GM21360 (cell line): Measurements from ENCODE around the gene MTUS2.

Experiments
- ATAC-seq: cut with Tn5 transposase; IDR thresholded peaks from one replicate; pipeline ENCODE4 v1.9.1; 2021; ENCODE audit warnings: mild to moderate bottlenecking, moderate library complexity; ENCODE audit not compliant: unreplicated experiment

Gene MTUS2

DNA sequence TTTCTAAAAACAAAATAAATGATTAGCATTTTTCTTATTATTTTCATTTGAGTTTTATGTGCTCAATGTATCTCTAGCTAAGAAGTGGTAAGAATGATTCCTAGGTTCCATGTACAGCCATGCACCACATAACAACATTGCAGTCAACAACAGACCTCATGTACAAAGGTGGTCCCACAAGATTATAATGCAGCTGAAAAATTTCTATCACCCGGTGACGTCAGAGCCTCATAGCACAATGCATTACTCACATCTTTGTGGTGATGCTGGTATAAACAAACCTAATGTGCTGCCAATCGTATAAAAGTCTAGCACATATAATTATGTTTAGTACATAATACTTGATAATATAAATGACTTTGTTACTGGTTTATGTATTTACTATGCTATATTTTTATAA lies 654.9 kb downstream of the MTUS2 start:
- no peak for ATAC-seq

- no peak for ATAC-seq
Observed at GRCh38 chr13:29476046-29476445, 655.9 kb downstream of the MTUS2 start.

DNA sequence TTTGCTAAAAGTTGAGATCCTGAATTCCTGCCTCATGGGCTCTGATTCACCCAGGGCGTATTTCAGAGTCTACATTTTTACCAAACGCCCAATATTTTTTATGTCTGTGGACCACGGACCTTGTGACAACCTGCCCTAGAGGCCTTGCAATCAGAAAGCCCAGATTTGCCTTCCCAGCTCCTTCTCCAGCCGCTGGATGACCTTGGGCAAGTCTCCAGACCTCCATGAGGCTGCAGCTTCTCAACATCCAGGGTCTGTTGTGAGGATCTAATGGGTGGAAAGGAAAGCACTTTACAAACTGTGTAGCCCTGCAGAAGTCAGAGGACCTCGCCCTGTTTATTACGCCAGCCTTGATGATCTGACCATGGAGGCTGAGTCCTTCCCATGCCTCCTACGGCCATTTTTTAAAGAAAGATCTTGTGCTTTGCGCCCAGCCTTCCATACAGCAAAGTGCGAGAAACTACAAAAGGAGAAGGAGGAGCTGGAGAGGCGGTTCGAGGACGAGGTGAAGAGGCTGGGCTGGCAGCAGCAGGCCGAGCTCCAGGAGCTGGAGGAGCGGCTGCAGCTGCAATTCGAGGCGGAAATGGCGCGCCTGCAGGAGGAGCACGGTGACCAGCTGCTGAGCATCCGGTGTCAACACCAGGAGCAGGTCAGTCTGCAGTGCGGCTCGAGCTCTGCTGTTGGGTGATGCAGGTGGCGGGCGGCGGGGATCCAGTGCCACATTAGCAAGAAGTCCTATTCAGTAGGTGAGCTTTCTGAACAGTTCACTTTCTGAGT lies 659.8 kb downstream of the MTUS2 start:
- ATAC-seq = no peak

DNA sequence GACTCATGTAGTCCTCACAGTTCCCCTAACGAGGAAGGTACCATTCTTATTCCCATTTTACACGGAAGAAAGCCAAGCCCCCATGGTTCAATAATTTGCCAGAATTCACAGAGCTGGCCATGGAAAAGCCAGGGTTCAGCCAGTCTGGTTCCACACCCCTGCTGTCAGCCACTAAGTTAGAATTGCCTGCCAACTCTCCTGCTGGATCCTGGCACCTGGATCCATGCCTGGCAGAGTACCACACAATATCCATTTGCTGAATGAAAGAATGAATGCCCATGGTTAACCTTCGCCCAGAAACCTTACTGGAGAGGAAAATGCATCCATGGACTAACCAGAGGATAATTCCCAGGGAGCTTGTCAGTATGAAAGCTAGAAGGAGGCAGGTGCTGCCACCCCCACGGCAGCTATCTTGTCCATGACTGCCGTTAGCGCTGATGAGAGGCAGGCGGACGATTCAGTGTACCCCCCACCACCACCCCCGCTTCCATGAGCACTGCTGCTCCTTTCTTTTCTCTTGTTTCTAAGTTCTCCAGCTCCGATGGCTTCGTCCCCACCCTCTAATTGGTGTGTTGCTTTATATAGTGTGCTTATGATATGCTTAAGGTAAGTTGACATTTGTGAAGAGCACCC lies 660.9 kb downstream of the MTUS2 start:
- ATAC-seq = no peak

DNA sequence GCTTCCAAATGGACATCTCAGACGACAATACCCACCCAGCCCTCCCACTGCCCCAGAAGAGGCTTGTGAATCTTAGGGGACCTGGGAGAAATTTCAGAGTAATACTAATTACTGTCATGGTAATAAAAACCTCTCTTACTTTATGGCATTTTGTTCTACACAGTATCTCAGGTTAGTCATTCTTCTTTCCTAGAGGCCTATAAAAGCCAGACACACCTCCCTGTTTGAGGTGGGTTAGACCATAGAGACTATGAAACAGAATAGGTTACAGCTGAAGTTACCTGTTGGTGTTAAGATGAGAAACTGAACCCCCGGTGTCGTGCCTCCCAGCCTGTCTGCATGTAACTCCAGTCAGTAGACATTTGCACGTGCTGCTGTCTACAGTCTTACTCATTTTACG lies 661.5 kb downstream of the MTUS2 start:
- no peak for ATAC-seq

DNA sequence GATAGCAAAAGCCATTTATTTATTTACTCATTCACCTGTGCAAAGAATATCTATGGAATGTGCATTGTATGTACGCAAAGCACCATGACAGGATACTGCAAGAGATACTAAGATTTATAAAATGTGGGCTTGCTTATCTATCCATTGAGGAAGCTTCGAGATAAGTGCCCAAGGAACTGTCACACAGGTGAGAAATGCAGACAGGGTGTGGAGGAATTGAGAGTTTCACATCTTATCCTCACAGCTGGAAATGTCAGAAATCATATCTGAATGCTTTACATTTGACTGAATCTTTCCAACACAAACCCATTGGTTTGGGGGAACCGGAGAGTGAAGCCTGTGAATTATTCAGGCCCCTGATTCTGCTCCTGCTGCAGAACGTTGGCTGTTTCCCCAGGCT lies 662.4 kb downstream of the MTUS2 start:
- ATAC-seq = no peak

GRCh38 chr13:29483211-29483610 lies 663.1 kb downstream of the MTUS2 start:
- ATAC-seq = no peak

GRCh38 chr13:29483623-29484022 lies 663.5 kb downstream of the MTUS2 start:
- ATAC-seq = no peak

- ATAC-seq = no peak
Observed at GRCh38 chr13:29484236-29484635, 664.1 kb downstream of the MTUS2 start.

- no peak for ATAC-seq
Observed at GRCh38 chr13:29484796-29485195, 664.7 kb downstream of the MTUS2 start.

- no peak for ATAC-seq
Observed at GRCh38 chr13:29486551-29486950, 666.4 kb downstream of the MTUS2 start.

GRCh38 chr13:29487466-29488454 lies 667.6 kb downstream of the MTUS2 start:
- ATAC-seq = no peak

DNA sequence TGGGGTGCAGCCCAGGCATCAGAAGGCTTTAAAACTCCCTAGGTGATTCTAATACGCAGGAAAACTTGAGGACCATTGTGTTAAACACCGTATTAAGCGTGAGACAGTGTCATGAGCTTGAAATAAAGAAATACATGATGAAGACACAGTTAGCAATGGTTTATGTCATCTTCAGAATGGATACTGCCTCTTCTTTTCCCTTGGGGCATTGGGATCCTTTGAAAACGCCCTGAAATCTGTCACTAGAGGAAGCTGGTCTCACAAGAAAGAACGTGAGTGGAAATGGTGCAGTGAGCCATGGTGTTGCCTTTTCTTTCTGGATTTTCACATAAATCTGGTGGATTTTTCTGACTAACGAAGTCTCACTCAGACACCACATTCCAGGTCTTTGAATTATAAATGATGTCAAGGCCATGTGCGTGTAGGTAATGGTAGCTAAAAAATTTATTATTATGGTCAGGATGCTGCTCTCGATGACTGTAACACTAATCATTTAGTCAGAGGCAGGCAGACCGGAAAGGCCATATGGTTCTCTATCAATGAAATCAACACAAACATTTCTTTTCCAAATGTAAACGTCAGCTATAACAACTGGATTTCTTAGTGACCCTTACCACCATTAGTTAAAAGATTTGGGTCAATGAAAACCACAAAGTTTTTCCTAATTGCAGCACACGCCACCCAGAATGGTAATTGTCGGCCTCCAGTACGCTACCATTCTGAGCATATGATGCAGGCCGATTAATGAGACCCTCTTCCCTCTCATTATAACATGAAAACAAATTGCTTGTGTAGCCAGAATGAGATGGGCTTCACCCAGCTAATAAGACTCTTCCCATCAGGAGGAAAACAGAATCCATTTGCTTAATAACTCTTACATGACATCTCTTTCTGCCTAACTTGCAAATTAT lies 669.8 kb downstream of the MTUS2 start:
- ATAC-seq = no peak

GRCh38 chr13:29490561-29490885 lies 670.4 kb downstream of the MTUS2 start:
- ATAC-seq = no peak

GRCh38 chr13:29491248-29491647 lies 671.1 kb downstream of the MTUS2 start:
- ATAC-seq = no peak

DNA sequence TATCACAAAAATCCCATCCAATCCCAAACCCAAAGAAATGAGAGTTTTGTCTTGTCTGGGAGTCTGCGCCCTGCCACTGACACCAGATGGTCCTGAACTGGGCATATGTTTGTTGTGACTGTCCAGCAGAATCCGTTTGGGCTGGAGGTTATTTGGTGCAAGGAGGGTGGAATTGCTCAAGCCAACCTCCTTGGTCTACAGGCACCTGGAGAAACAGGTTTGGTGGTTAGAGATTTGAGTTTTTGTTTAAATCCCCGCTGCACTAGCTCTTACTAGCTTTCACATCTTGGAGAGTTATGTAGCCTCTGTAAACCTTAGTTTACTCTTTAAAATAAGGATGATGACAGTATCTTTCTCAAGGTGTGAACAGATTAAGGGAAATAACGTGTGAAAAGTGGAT lies 673.7 kb downstream of the MTUS2 start:
- no peak for ATAC-seq

GRCh38 chr13:29494520-29494919 lies 674.4 kb downstream of the MTUS2 start:
- no peak for ATAC-seq

GRCh38 chr13:29496241-29496712 lies 676.1 kb downstream of the MTUS2 start:
- peak; percentile 57 for ATAC-seq

GRCh38 chr13:29497137-29497654 lies 677.1 kb downstream of the MTUS2 start:
- no peak for ATAC-seq

DNA sequence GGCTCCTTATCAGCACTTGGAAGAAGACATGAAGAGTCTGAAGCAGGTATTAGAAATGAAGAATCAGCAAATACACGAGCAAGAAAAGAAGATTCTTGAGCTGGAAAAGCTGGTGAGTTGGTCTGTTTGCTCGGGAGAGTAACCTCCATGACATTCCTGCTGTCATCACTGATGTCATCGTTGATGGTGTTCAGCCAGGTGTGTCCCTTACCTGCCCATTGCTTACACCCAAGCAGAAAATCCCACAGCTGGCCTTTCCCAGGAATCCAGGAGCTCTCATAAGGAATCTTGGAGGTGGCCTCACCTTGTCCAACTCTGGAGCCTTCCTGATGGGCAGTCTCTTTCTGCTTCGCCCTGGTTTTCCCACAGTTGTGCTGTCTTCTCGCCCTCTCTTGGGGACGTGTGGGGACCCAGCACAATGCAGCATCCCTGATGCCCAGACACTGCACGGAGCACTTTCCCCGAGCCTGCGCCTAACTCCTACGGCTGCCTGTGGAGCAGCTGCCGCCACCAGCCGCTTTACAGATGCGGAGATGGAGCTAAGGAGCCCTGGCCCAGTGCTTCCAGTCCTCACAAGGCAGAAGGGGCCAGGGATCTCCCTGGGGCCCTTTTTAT lies 678.4 kb downstream of the MTUS2 start:
- no peak for ATAC-seq
